GM12878 (cell line): ENCODE measurements around the gene TINCR. TPM values are rescaled to one million over a fixed set of nuclear protein-coding genes. Genes with fewer than 3 reads are reported as not detected.

ENCODE experiments used
- ATAC-seq: fragments of 200-7000 bp; cut with Tn5 transposase; 3 replicates; pipeline ENCODE4 v1.9.1; 2020; ENCODE audit warnings: mild to moderate bottlenecking, moderate library complexity
- BruUV-seq: library from RNA; stranded (reverse); fragments of 400-500 nt; replicated peaks from 2 replicates; lab custom pipeline; 2021; lab: Mats Ljungman, UMichigan
- CTCF ChIA-PET: fragments of 300-600 bp; sonication (Branson Sonifier 250); formaldehyde crosslinking; extraction: SDS; loops from one replicate; lab custom pipeline; 2021; ENCODE audit warnings: inconsistent platforms; lab: Yijun Ruan, JAX
- POLR2A ChIA-PET: fragments of 350-600 bp; formaldehyde crosslinking; extraction: SDS; loops from one replicate; lab custom pipeline; 2021; ENCODE audit warnings: inconsistent platforms; lab: Charles Lee
- RAD21 ChIA-PET: fragments of 300-600 bp; sonication (Branson Sonifier 250); formaldehyde crosslinking; loops from one replicate; lab custom pipeline; 2023; ENCODE audit warnings: antibody characterized with exemption; ENCODE audit not compliant: unreplicated experiment; lab: Charles Lee
- SMC1A ChIA-PET: fragments of 300-600 bp; sonication (Branson Sonifier 250); formaldehyde crosslinking; loops from one replicate; lab custom pipeline; 2023; ENCODE audit not compliant: unreplicated experiment, uncharacterized antibody; lab: Charles Lee
- DNase-seq: peaks from one replicate; pipeline ENCODE4 v3.0.0-alpha.2; 2011; ENCODE audit warnings: low read depth, low spot score
- FAIRE-seq: peaks from 3 replicates; lab custom pipeline; 2011; peaks lifted over from hg19 to GRCh38; lab: Jason Lieb, UNC
- H2AFZ ChIP-seq: 2 replicates; pipeline ENCODE4 v1.6.0; 2011; ENCODE audit warnings: low read depth, low read length, control low read depth; ENCODE audit not compliant: control insufficient read depth
- H3K27ac ChIP-seq: 2 replicates; pipeline ENCODE4 v1.5.1; 2011; ENCODE audit warnings: control low read depth; ENCODE audit not compliant: control insufficient read depth, insufficient read depth
- H3K27me3 ChIP-seq, 2 experiments: replicated peaks in 1 of 2; 2 replicates each; pipeline versions ENCODE4 v1.6.0 to v1.6.1; 2011; ENCODE audit warnings: low read length in 1 of 2; ENCODE audit not compliant: control insufficient read depth in 2 of 2, insufficient read depth in 2 of 2
- H3K36me3 ChIP-seq, 2 experiments: 2 replicates each; pipeline ENCODE4 v1.5.1; 2011; ENCODE audit warnings: low read length in 1 of 2; ENCODE audit not compliant: control insufficient read depth in 2 of 2, insufficient read depth in 2 of 2
- H3K4me1 ChIP-seq: 2 replicates; pipeline ENCODE4 v1.6.1; 2011; ENCODE audit warnings: mild to moderate bottlenecking, low read length, moderate library complexity, mixed read lengths; ENCODE audit not compliant: control insufficient read depth, insufficient read depth
- H3K4me2 ChIP-seq: 2 replicates; pipeline ENCODE4 v1.6.0; 2011; ENCODE audit warnings: control low read depth; ENCODE audit not compliant: control insufficient read depth, insufficient read depth
- H3K4me3 ChIP-seq: fragments of 200-600 bp; sonication (generic); 2 replicates; pipeline ENCODE4 v1.5.1; 2016
- H3K79me2 ChIP-seq: 2 replicates; pipeline ENCODE4 v1.6.0; 2011; ENCODE audit warnings: low read length; ENCODE audit not compliant: control insufficient read depth, insufficient read depth
- H3K9ac ChIP-seq: 2 replicates; pipeline ENCODE4 v1.8.0; 2011; ENCODE audit warnings: low read length, control low read depth, mixed read lengths; ENCODE audit not compliant: control insufficient read depth, insufficient read depth
- H3K9me3 ChIP-seq: replicated peaks from 3 replicates; pipeline ENCODE4 v1.5.1; 2011; ENCODE audit warnings: mild to moderate bottlenecking, low read length; ENCODE audit not compliant: control insufficient read depth, insufficient read depth
- H4K20me1 ChIP-seq: 2 replicates; pipeline ENCODE4 v1.6.0; 2011; ENCODE audit not compliant: control insufficient read depth, insufficient read depth
- EZH2 ChIP-seq: IDR thresholded peaks from 2 replicates; pipeline ENCODE4 v1.6.1; 2012; ENCODE audit warnings: low read depth, mild to moderate bottlenecking, control low read depth, inconsistent platforms, low read length, borderline replicate concordance; ENCODE audit not compliant: control insufficient read depth
- PAX5 ChIP-seq: IDR thresholded peaks from 2 replicates; pipeline ENCODE4 v1.6.1; 2011; ENCODE audit warnings: low read depth, low read length, borderline replicate concordance
- YY1 ChIP-seq: IDR thresholded peaks from 2 replicates; pipeline ENCODE4 v1.6.1; 2011; ENCODE audit warnings: low read depth, mild to moderate bottlenecking, low read length
- ZNF217 ChIP-seq: fragments of 450-650 bp; IDR thresholded peaks from 2 replicates; pipeline ENCODE4 v1.6.1; 2017; ENCODE audit warnings: antibody characterized with exemption, mild to moderate bottlenecking
- WGBS: methylation state at CpG from one replicate; pipeline ENCODE4 v1.1.6; 2016; ENCODE audit warnings: low lambda C conversion rate; ENCODE audit not compliant: insufficient replicate concordance, insufficient coverage; ENCODE audit errors: missing lambda C conversion rate; 5-methylcytosine and 5-hydroxymethylcytosine counted together
- in situ Hi-C: fragments of 300-500 bp; cut with MboI; formaldehyde crosslinking; loops from 9 replicates; pipeline ENCODE4 v1.14.3; 2018; ENCODE audit warnings: mixed read lengths
- intact Hi-C: fragments of 100-400 bp; cut with micrococcal nuclease; formaldehyde crosslinking; loops from one replicate; pipeline ENCODE4 v1.14.2; 2022; ENCODE audit not compliant: unreplicated experiment
- polyA plus RNA-seq, 11 experiments: library from polyadenylated mRNA; depleted of rRNA in 4 of 11; unstranded in 6 of 11; stranded (reverse) in 5 of 11; fragments of >200 nt; fragmentation: Nextera tagmentation in 4 of 11; fragmentation: Illumina TruSeq in 1 of 11; extraction: Ambion mirVana in 4 of 11; extraction: Trizol in 1 of 11; gene quantifications; 1 replicate in 1 of 11; 2 replicates in 10 of 11; pipeline versions ENCODE4 v1.2.1 to v1.2.3, GENCODE V29; 2011 to 2016; ENCODE audit warnings: inconsistent platforms in 2 of 11, missing spikeins in 2 of 11, low read depth in 1 of 11
- total RNA-seq, 4 experiments: library from RNA; depleted of rRNA in 3 of 4; stranded (reverse); fragments of >200 nt in 3 of 4; fragmentation: Illumina TruSeq in 1 of 4; extraction: Trizol in 1 of 4; gene quantifications; 2 replicates each; pipeline versions ENCODE4 v1.2.1 to v1.2.3, GENCODE V29; 2013 to 2021

The TINCR gene
- total and polyA plus RNA-seq, 10 of the 15 experiments (the other 5 are each of a cell fraction or from before 2014, with no cell fraction given), result 0.02 to 0.36 (median 0.06) TPM; not detected in 3

DNA sequence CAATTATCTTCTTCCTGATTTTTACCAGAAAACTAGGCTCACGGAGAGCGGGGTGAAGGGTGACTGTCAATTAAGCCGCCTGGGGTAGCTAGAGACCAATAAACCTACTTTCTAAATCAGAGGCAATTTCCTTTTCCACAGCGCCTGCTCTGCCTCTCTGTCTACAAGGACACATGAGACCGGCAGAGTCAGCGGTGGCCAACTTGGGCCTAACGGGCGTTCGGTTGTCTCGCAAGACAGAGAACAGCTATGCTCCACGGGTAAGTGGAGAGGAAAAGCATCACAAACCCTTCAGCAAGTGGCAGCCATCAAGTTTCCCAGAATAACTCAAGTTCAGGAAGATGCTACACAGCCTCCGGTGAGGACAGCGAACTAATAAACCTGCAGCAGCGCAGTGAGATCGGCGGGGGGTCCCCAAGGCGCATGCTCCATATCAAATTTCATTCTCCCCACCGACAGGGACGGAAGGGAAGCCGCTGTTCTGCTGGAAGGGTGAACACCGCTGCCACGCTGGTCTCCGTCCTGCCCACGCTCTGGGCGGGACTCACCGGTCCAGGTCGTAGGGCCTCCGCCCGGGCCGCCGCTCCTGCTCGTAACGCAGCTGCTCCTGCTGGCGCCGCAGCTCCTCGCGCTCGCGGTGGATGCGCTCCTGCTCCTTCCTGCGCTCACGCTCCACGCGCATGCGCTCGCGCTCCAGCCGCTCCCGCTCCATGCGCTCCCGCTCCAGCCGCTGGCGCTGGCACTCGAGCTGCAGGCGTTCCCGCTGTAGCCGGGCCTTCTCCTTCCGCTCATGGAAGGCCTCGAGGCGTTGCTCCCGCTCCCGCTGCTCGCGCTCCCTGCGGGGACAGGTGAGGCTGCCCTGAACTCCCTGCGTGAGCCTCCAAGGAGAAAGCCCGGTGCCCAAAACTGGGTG lies 25.8 kb upstream of the TINCR start:
- Histone ChIP-seq H3K9ac (no peak overlapping the region), H3K79me2 (no peaks in the 10 kb centered on the region), H3K27ac (no peak overlapping the region), H3K4me1 (no peaks in the 10 kb centered on the region), H2AFZ (no peak overlapping the region), H3K36me3 (peaks cover 41 to 58% of the 10 kb centered on the region in 2 experiments), H3K4me3 (no peak overlapping the region), H3K27me3 (no peaks in the 10 kb centered on the region), H3K4me2 (no peak overlapping the region), H3K9me3 (no peaks in the 10 kb centered on the region), H4K20me1 (peaks cover under 1% of the 10 kb centered on the region; the same call in 1 of the 2 replicates)
- ATAC-seq (no peak), DNase-seq (no peak), FAIRE-seq (no peak)
- ChIA-PET POLR2A (interaction anchor here (0.9 kb wide), 1 partner anchor 8 kb away, joined by 3 read pairs; no protein-coding TSS in a partner anchor), CTCF (interaction anchor here (1.2 kb wide), 1 partner anchor 12 kb away, joined by 3 read pairs; no protein-coding TSS in a partner anchor), SMC1A (no interaction called here), RAD21 (no interaction called here)
- intact Hi-C loops (no loop called here), in situ Hi-C loops (no loop called here)
- TF ChIP-seq EZH2 (no peak), PAX5 (no peak), ZNF217 (no peak), YY1 (no peak)
- BruUV-seq, result no TSS peak
- WGBS, result 97% methylated on average over 66 of the region's 67 CpGs
